ENCODE data around the gene SMYD1. TPM values are rescaled to one million over a fixed set of nuclear protein-coding genes. Genes with fewer than 3 reads are reported as not detected.

SMYD1 gene
- polyA plus RNA-seq, 3 donors: not detected

GRCh38 chr2:88116669-88117432, 49.2 kb downstream of the SMYD1 start:
- Histone ChIP-seq H3K79me2 (ENCODE audit: insufficient read depth, low read length) (no peaks in the 10 kb centered on the region), H3K9ac (ENCODE audit: insufficient read depth, low read length, poor library complexity, severe bottlenecking) (no peak overlapping the region), H3K36me3 (replicated peaks in 1 of 2; ENCODE audit: control insufficient read depth in 1 of 2, insufficient read depth in 2 of 2, low read length in 2 of 2) (no peaks in the 10 kb centered on the region), H2AFZ (ENCODE audit: insufficient read depth, low read depth, low read length, poor library complexity, severe bottlenecking) (no peak overlapping the region), H3K27ac (ENCODE audit: low read depth in 1 of 2, low read length in 2 of 2) (no peak overlapping the region), H3K4me1 (ENCODE audit: control insufficient read depth in 1 of 2, insufficient read depth in 2 of 2, low read length in 2 of 2) (no peaks in the 10 kb centered on the region), H3K4me2 (replicated peaks; ENCODE audit: extremely low read depth, low read length, poor library complexity, severe bottlenecking) (no peak overlapping the region), H3K27me3 (ENCODE audit: control insufficient read depth in 2 of 2, insufficient read depth in 2 of 2, low read length in 2 of 2) (no peaks in the 10 kb centered on the region), H3K4me3 (replicated peaks in 1 of 3; ENCODE audit: low read depth in 2 of 3, low read length in 3 of 3) (no peak overlapping the region), H3K9me3 (replicated peaks in 1 of 2; ENCODE audit: control insufficient read depth in 1 of 2, insufficient read depth in 1 of 2, low read length in 2 of 2) (no peaks in the 10 kb centered on the region), H4K20me1 (ENCODE audit: insufficient read depth, low read length) (no peaks in the 10 kb centered on the region)
- no peak overlapping the region for H3K4me3 Mint-ChIP-seq
- 95% methylated on average over 16 of the region's 18 CpGs for WGBS (ENCODE audit: insufficient coverage)
- no peaks in the 10 kb centered on the region for H3K36me3 Mint-ChIP-seq
- no peak overlapping the region for H3K27ac Mint-ChIP-seq
- DNase-seq: no peak
- H3K27me3 Mint-ChIP-seq (ENCODE audit: low read depth in 3 of 3): peaks cover 0 to 7% (median 2%) of the 10 kb centered on the region in 3 donors
- TF ChIP-seq CTCF (IDR thresholded peaks at IDR 0.05): no peak
- H3K4me1 Mint-ChIP-seq: no peaks in the 10 kb centered on the region
- intact Hi-C loops (cut with micrococcal nuclease): no loop called here
- H3K9me3 Mint-ChIP-seq: peaks cover 0 to 4% (median 0%) of the 10 kb centered on the region in 7 donors

DNA sequence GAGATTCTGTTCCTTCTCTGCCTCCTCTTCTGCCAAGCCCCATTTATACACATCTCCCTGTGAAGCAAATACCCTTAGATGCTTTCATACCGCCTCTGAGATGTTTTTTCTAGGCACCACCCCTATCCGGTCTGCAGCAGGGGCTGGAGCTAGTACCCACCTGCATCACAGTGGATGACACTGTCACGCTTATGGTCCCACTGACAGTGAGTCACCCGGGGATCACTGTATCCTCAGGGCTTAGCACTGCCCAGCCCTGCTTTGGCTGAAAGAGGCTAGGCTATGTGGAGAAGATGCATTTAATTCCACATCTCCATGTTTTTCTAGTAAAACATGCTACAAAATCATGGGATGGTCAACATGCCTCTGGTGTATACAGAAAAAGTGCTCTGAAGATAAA, 50.3 kb downstream of the SMYD1 start:
- H3K36me3 Mint-ChIP-seq: no peaks in the 10 kb centered on the region
- Histone ChIP-seq H3K4me1 (ENCODE audit: control insufficient read depth in 1 of 2, insufficient read depth in 2 of 2, low read length in 2 of 2) (no peaks in the 10 kb centered on the region), H3K27ac (ENCODE audit: low read depth in 1 of 2, low read length in 2 of 2) (no peak overlapping the region), H3K79me2 (ENCODE audit: insufficient read depth, low read length) (no peaks in the 10 kb centered on the region), H3K4me3 (replicated peaks in 1 of 3; ENCODE audit: low read depth in 2 of 3, low read length in 3 of 3) (no peak overlapping the region), H3K36me3 (replicated peaks in 1 of 2; ENCODE audit: control insufficient read depth in 1 of 2, insufficient read depth in 2 of 2, low read length in 2 of 2) (no peaks in the 10 kb centered on the region), H3K27me3 (ENCODE audit: control insufficient read depth in 2 of 2, insufficient read depth in 2 of 2, low read length in 2 of 2) (no peaks in the 10 kb centered on the region), H4K20me1 (ENCODE audit: insufficient read depth, low read length) (no peaks in the 10 kb centered on the region), H3K9me3 (replicated peaks in 1 of 2; ENCODE audit: control insufficient read depth in 1 of 2, insufficient read depth in 1 of 2, low read length in 2 of 2) (no peaks in the 10 kb centered on the region), H2AFZ (ENCODE audit: insufficient read depth, low read depth, low read length, poor library complexity, severe bottlenecking) (no peak overlapping the region), H3K9ac (ENCODE audit: insufficient read depth, low read length, poor library complexity, severe bottlenecking) (no peak overlapping the region), H3K4me2 (replicated peaks; ENCODE audit: extremely low read depth, low read length, poor library complexity, severe bottlenecking) (no peak overlapping the region)
- H3K27ac Mint-ChIP-seq: peak overlapping the region in 1 of 7 donors; percentile 11
- peaks cover 0 to 7% (median 2%) of the 10 kb centered on the region in 3 donors for H3K27me3 Mint-ChIP-seq (ENCODE audit: low read depth in 3 of 3)
- no peaks in the 10 kb centered on the region for H3K4me1 Mint-ChIP-seq
- 94% methylated on average over 2 of the region's 4 CpGs for WGBS (ENCODE audit: insufficient coverage)
- intact Hi-C loops (cut with micrococcal nuclease): no loop called here
- H3K9me3 Mint-ChIP-seq: peaks cover 0 to 4% (median 0%) of the 10 kb centered on the region in 7 donors
- TF ChIP-seq CTCF (IDR thresholded peaks at IDR 0.05): no peak
- no peak overlapping the region for H3K4me3 Mint-ChIP-seq
- no peak for DNase-seq

Data from CD14-positive monocyte (primary cell).